NCI-H526 (cell line): ENCODE data around the gene TERT.
A peak's percentile ranks its signal among the peaks of the same experiment; 100 is the strongest.
"Not testable (repeated sequence)": the region's sequence is repeated elsewhere in the genome, so short reads cannot be mapped to it uniquely, and the experiment has no call there.

Experiments
- DNase-seq, 2 experiments: peaks; one replicate each; lab custom pipeline; 2025; lab: John Stamatoyannopoulos, UW

TERT gene

GRCh38 chr5:1240496-1241260, 54.2 kb downstream of the TERT start:
- DNase-seq: no peak

- peak; percentile 71 to 77 for DNase-seq
These were observed 55.2 kb downstream of the TERT start for GRCh38 chr5:1239505-1240251.

- DNase-seq: no peak
These were observed 59.0 kb downstream of the TERT start for GRCh38 chr5:1235838-1236237.

- DNase-seq: peak in 1 of 2 experiments; percentile 17
These were observed 59.5 kb downstream of the TERT start for GRCh38 chr5:1235379-1235778.

- DNase-seq: peak in 1 of 2 experiments; percentile 16
These were observed 62.1 kb downstream of the TERT start for GRCh38 chr5:1232780-1233179.

- DNase-seq: no peak
These were observed 63.4 kb downstream of the TERT start for GRCh38 chr5:1231354-1231905.

- DNase-seq: no peak
These were observed 64.3 kb downstream of the TERT start for GRCh38 chr5:1230551-1230950.

GRCh38 chr5:1229822-1230221, 65.0 kb downstream of the TERT start:
- no peak for DNase-seq

GRCh38 chr5:1229023-1229422, 65.8 kb downstream of the TERT start:
- not testable (repeated sequence) for DNase-seq

- no peak for DNase-seq
These were observed 66.7 kb downstream of the TERT start for GRCh38 chr5:1228120-1228519.

- peak in 1 of 2 experiments; percentile 57 for DNase-seq
These were observed 67.2 kb downstream of the TERT start for GRCh38 chr5:1227667-1228066.

- no peak for DNase-seq
These were observed 67.9 kb downstream of the TERT start for GRCh38 chr5:1226839-1227581.

- no peak for DNase-seq
These were observed 68.6 kb downstream of the TERT start for GRCh38 chr5:1226231-1226630.

GRCh38 chr5:1225081-1225480, 69.8 kb downstream of the TERT start, which contains the start of gene SLC6A18:
TSS of gene SLC6A18 (plus strand) at chr5:1225381. CDS start at chr5:1225478, 97 bp downstream.
- DNase-seq: no peak

- DNase-seq: no peak
These were observed 70.2 kb downstream of the TERT start for GRCh38 chr5:1224631-1225030.

GRCh38 chr5:1223278-1223670, 71.6 kb downstream of the TERT start:
- no peak for DNase-seq

GRCh38 chr5:1222621-1223277, 72.1 kb downstream of the TERT start:
- DNase-seq: no peak

- no peak for DNase-seq
These were observed 72.7 kb downstream of the TERT start for GRCh38 chr5:1222147-1222546.

GRCh38 chr5:1221721-1222120, 73.1 kb downstream of the TERT start:
- DNase-seq: no peak

GRCh38 chr5:1220831-1221230, 74.0 kb downstream of the TERT start:
- no peak for DNase-seq

- no peak for DNase-seq
These were observed 74.5 kb downstream of the TERT start for GRCh38 chr5:1220351-1220750.

GRCh38 chr5:1219768-1220100, 75.1 kb downstream of the TERT start:
- no peak for DNase-seq
